B cell (primary cell): ENCODE results near the gene CAMTA1. TPM values are rescaled to one million over a fixed set of nuclear protein-coding genes. Genes with fewer than 3 reads are reported as not detected.

Experiments used
- ATAC-seq: fragments of 200-7000 bp; cut with Tn5 transposase; one replicate; pipeline ENCODE4 v1.10.0; 2021; ENCODE audit warnings: low read depth, mild to moderate bottlenecking, moderate number of reproducible peaks, moderate library complexity
- CTCF ChIA-PET: fragments of 350-600 bp; sonication (Branson Sonifier 250); formaldehyde crosslinking; loops from one replicate; lab custom pipeline; 2021; ENCODE audit warnings: antibody characterized with exemption, inconsistent platforms; lab: Charles Lee
- POLR2A ChIA-PET: fragments of 350-600 bp; sonication (Branson Sonifier 250); formaldehyde crosslinking; loops from one replicate; lab custom pipeline; 2021; ENCODE audit warnings: antibody characterized with exemption; lab: Charles Lee
- DNase-seq: peaks from one replicate; pipeline ENCODE4 v3.0.0; 2013
- H2AFZ ChIP-seq: 2 replicates; pipeline ENCODE4 v1.6.1; 2012; ENCODE audit warnings: mild to moderate bottlenecking, low read depth, low read length; ENCODE audit not compliant: insufficient read depth, poor library complexity, severe bottlenecking
- H3K27ac ChIP-seq, 2 donors: 1 replicate in 1 of 2; 2 replicates in 1 of 2; pipeline ENCODE4 v1.5.1; 2012 to 2013; ENCODE audit warnings: low read length in 2 of 2, mild to moderate bottlenecking in 2 of 2, moderate library complexity in 1 of 2
- H3K27me3 ChIP-seq, 4 experiments: fragments of 200-600 bp in 1 of 4; sonication (generic) in 1 of 4; replicated peaks in 1 of 4; 1 replicate in 2 of 4; 2 replicates in 2 of 4; pipeline versions ENCODE4 v1.6.1 to v1.7.0; 2013 to 2016; ENCODE audit warnings: low read length in 3 of 4, mild to moderate bottlenecking in 2 of 4, mixed read lengths in 1 of 4, moderate library complexity in 1 of 4; ENCODE audit not compliant: insufficient read depth in 4 of 4, control insufficient read depth in 3 of 4; ENCODE audit errors: control extremely low read depth in 1 of 4
- H3K36me3 ChIP-seq, 2 experiments: replicated peaks in 1 of 2; 1 replicate in 1 of 2; 2 replicates in 1 of 2; pipeline versions ENCODE4 v1.6.1 to v1.7.1; 2013; ENCODE audit warnings: low read length in 1 of 2; ENCODE audit not compliant: insufficient read depth in 2 of 2, control insufficient read depth in 1 of 2; ENCODE audit errors: control extremely low read depth in 1 of 2, extremely low read depth in 1 of 2
- H3K4me1 ChIP-seq, 2 donors: fragments of 200-600 bp in 1 of 2; sonication (generic) in 1 of 2; 1 replicate in 1 of 2; 2 replicates in 1 of 2; pipeline versions ENCODE4 v1.5.1 to v1.6.1; 2013 to 2017; ENCODE audit warnings: low read length in 2 of 2; ENCODE audit not compliant: control insufficient read depth in 2 of 2, insufficient read depth in 2 of 2
- H3K4me2 ChIP-seq: replicated peaks from 2 replicates; pipeline ENCODE3; 2012; ENCODE audit warnings: mild to moderate bottlenecking, low read depth, low read length; ENCODE audit not compliant: poor library complexity, severe bottlenecking
- H3K4me3 ChIP-seq, 5 experiments: fragments of 200-600 bp in 1 of 5; sonication (generic) in 1 of 5; 1 replicate in 3 of 5; 2 replicates in 2 of 5; pipeline versions ENCODE4 v1.5.1 to v1.7.0; 2011 to 2016; ENCODE audit warnings: low read length in 4 of 5, mild to moderate bottlenecking in 4 of 5, low read depth in 2 of 5, control low read depth in 1 of 5, moderate library complexity in 1 of 5; ENCODE audit not compliant: insufficient read depth in 1 of 5; ENCODE audit errors: control extremely low read depth in 1 of 5, extremely low read depth in 1 of 5
- H3K79me2 ChIP-seq: fragments of 200-600 bp; sonication (generic); one replicate; pipeline ENCODE4 v1.6.0; 2016; ENCODE audit warnings: low read length; ENCODE audit not compliant: control insufficient read depth, insufficient read depth
- H3K9ac ChIP-seq: fragments of 200-600 bp; sonication (generic); 2 replicates; pipeline ENCODE4 v1.6.1; 2017; ENCODE audit warnings: mild to moderate bottlenecking, low read length, moderate library complexity
- H3K9me3 ChIP-seq, 3 donors: one replicate each; pipeline versions ENCODE4 v1.6.1 to v1.7.1; 2013; ENCODE audit warnings: low read length in 2 of 3; ENCODE audit not compliant: control insufficient read depth in 2 of 3, insufficient read depth in 1 of 3; ENCODE audit errors: control extremely low read depth in 1 of 3
- H4K20me1 ChIP-seq: 2 replicates; pipeline ENCODE4 v1.6.0; 2012; ENCODE audit warnings: mild to moderate bottlenecking, low read length; ENCODE audit not compliant: insufficient read depth, control insufficient read depth, poor library complexity, severe bottlenecking
- H3K27ac Mint-ChIP-seq: one replicate; pipeline ENCODE4 v1.8.0; 2021; ENCODE audit warnings: mixed read lengths
- H3K27me3 Mint-ChIP-seq: one replicate; pipeline ENCODE4 v1.8.0; 2021; ENCODE audit warnings: mixed read lengths
- H3K4me1 Mint-ChIP-seq: one replicate; pipeline ENCODE4 v1.8.0; 2021; ENCODE audit warnings: mixed read lengths
- H3K4me3 Mint-ChIP-seq: one replicate; pipeline ENCODE4 v1.8.0; 2021; ENCODE audit warnings: mixed read lengths
- H3K9me3 Mint-ChIP-seq: one replicate; pipeline ENCODE4 v1.8.0; 2022; ENCODE audit warnings: mixed read lengths; ENCODE audit not compliant: insufficient read depth
- EZH2 ChIP-seq: IDR thresholded peaks from 2 replicates; pipeline ENCODE4 v1.6.1; 2012; ENCODE audit warnings: borderline replicate concordance, low read depth, mild to moderate bottlenecking, moderate library complexity, low read length; ENCODE audit not compliant: insufficient read depth, poor library complexity, severe bottlenecking
- whole genome bisulfite sequencing: methylation state at CpG from one replicate; pipeline ENCODE4 v1.1.5; 2013; ENCODE audit warnings: missing lambda C conversion rate; ENCODE audit not compliant: insufficient coverage; 5-methylcytosine and 5-hydroxymethylcytosine counted together
- intact Hi-C: fragments of 100-400 bp; cut with micrococcal nuclease; formaldehyde crosslinking; loops from one replicate; pipeline ENCODE4 v1.10.0; 2022
- polyA plus RNA-seq: library from polyadenylated mRNA; depleted of rRNA; stranded (reverse); fragments of >200 nt; gene quantifications from 2 replicates; pipeline ENCODE4 v1.2.3, GENCODE V29; 2012
- total RNA-seq, 2 donors: library from RNA; stranded (reverse); fragments of 120-200 nt in 1 of 2; gene quantifications; 1 replicate in 1 of 2; 2 replicates in 1 of 2; pipeline versions ENCODE4 v1.2.3 to v1.2.4, GENCODE V29; 2013 to 2022
- TF ChIP-seq, protein P1 (sequence below): fragments of 200-600 bp; IDR thresholded peaks from one replicate; pipeline ENCODE4 v1.8.0; 2022; ENCODE audit warnings: antibody characterized with exemption, mild to moderate bottlenecking

The CAMTA1 gene
- total and polyA plus RNA-seq, 2 donors (not counting 1 experiment from before 2014, with no cell fraction given) = 42.2 to 45.7 TPM

DNA sequence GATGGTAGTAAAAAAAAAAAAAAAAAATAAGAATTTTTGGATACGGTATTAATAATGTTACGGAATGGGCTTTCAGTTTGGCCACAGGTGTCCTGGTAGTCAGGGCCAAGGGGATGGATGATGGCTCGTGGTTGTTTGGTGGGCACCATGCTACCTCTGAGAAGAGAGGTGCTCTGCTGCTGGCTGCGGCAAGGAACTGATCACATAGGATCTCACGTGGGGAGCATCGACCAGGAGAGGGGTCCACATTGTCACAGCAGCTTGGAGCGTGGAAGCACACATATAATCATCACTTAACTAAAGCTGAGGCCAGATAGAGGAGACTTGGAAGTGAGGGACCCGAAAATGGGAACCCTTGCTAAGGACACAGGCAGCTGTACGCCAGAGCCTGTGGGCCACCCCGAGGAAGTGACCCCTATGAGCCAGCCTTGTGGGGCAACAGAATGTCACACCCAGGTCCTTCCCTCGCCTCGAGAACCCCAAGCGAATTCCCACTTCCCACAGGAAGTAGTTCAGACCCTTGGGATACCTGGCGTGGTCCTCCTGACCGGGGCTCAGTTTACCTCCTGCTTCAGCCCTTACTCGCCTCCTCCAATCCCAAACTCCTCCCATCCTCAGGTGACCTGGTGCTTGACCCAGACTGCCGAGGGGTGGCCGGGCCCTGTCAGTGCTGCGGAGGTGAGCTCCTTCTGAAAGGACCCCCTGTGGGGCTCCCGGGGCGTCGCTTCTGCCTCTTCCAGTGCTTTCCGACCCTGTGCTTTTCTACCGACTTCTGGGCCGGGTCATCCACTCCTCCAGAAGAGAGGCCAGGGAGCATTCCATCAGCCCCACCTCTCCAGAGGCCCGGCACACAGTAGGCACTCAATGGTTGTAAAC lies 222.0 kb downstream of the CAMTA1 start:
- Mint-ChIP-seq H3K27me3 (peaks cover 8% of the 10 kb centered on the region), H3K27ac (no peak overlapping the region), H3K4me3 (no peak overlapping the region), H3K9me3 (no peaks in the 10 kb centered on the region), H3K4me1 (no peaks in the 10 kb centered on the region)
- no peaks in the 10 kb centered on the region for H3K9me3 ChIP-seq
- H3K79me2 ChIP-seq = no peaks in the 10 kb centered on the region
- no peak for ATAC-seq
- no peaks in the 10 kb centered on the region for H3K4me1 ChIP-seq
- H3K4me3 ChIP-seq = no peak overlapping the region
- H3K9ac ChIP-seq = no peak overlapping the region
- H2AFZ ChIP-seq = no peak overlapping the region
- no peaks in the 10 kb centered on the region for H3K36me3 ChIP-seq
- H4K20me1 ChIP-seq = no peaks in the 10 kb centered on the region
- H3K27ac ChIP-seq = no peak overlapping the region
- TF ChIP-seq, protein P1, sequence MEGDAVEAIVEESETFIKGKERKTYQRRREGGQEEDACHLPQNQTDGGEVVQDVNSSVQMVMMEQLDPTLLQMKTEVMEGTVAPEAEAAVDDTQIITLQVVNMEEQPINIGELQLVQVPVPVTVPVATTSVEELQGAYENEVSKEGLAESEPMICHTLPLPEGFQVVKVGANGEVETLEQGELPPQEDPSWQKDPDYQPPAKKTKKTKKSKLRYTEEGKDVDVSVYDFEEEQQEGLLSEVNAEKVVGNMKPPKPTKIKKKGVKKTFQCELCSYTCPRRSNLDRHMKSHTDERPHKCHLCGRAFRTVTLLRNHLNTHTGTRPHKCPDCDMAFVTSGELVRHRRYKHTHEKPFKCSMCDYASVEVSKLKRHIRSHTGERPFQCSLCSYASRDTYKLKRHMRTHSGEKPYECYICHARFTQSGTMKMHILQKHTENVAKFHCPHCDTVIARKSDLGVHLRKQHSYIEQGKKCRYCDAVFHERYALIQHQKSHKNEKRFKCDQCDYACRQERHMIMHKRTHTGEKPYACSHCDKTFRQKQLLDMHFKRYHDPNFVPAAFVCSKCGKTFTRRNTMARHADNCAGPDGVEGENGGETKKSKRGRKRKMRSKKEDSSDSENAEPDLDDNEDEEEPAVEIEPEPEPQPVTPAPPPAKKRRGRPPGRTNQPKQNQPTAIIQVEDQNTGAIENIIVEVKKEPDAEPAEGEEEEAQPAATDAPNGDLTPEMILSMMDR = no peak
- TF ChIP-seq EZH2 = no peak
- H3K27me3 ChIP-seq = no peaks in the 10 kb centered on the region
- H3K4me2 ChIP-seq = no peak overlapping the region
- ChIA-PET CTCF (no interaction called here), POLR2A (no interaction called here)
- intact Hi-C loops = no loop called here
- DNase-seq = no peak
- WGBS = 86% methylated on average over 23 of the region's 26 CpGs

DNA sequence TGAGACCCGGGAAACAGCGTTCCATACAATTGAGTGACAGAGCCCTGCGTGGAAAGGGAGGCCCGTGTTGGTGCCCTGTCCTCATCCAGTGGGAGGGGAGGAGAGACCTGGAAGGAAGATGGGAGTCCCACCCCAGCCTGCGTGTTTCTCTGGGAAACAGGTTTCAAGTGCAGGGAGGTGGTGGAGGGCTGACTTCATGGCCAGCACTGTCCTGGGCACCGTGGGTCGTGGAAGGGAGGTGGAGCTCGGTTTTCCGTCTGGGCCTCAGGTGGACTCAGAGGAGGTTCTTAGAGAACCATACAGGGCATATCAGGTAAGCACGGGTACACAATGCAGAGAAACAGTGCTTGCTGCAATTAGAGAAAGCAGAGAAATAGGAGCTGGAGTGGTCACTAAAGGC lies 222.6 kb downstream of the CAMTA1 start:
- no peak overlapping the region for H3K4me3 ChIP-seq
- Mint-ChIP-seq H3K4me3 (no peak overlapping the region), H3K9me3 (no peaks in the 10 kb centered on the region), H3K27me3 (peaks cover 11% of the 10 kb centered on the region), H3K4me1 (no peaks in the 10 kb centered on the region), H3K27ac (no peak overlapping the region)
- ChIA-PET POLR2A (no interaction called here), CTCF (no interaction called here)
- intact Hi-C loops = no loop called here
- DNase-seq (no peak), ATAC-seq (no peak)
- H3K27ac ChIP-seq = no peak overlapping the region
- H3K9me3 ChIP-seq = no peaks in the 10 kb centered on the region
- no peak overlapping the region for H3K9ac ChIP-seq
- H2AFZ ChIP-seq = no peak overlapping the region
- H3K27me3 ChIP-seq = no peaks in the 10 kb centered on the region
- no peaks in the 10 kb centered on the region for H3K4me1 ChIP-seq
- no peaks in the 10 kb centered on the region for H4K20me1 ChIP-seq
- 89% methylated on average over 10 of the region's 10 CpGs for WGBS
- H3K4me2 ChIP-seq = no peak overlapping the region
- TF ChIP-seq, protein P1 = no peak
- TF ChIP-seq EZH2 = no peak
- H3K36me3 ChIP-seq = no peaks in the 10 kb centered on the region
- H3K79me2 ChIP-seq = no peaks in the 10 kb centered on the region
